Muscle of leg (tissue), 11 donors: ENCODE results near the gene CES2. TPM values are rescaled to one million over a fixed set of nuclear protein-coding genes. Genes with fewer than 3 reads are reported as not detected.

Experiments used
- DNase-seq: peaks from one replicate; pipeline ENCODE4 v3.0.0; 2013
- H3K27ac ChIP-seq: one replicate; pipeline ENCODE4 v1.5.1; 2013; ENCODE audit warnings: mild to moderate bottlenecking, low read length, control low read depth
- H3K27me3 ChIP-seq: one replicate; pipeline ENCODE4 v1.6.1; 2013; ENCODE audit warnings: low read length; ENCODE audit not compliant: control insufficient read depth, insufficient read depth
- H3K36me3 ChIP-seq: one replicate; pipeline ENCODE4 v1.6.1; 2013; ENCODE audit warnings: low read length; ENCODE audit not compliant: control insufficient read depth, insufficient read depth
- H3K4me1 ChIP-seq: one replicate; pipeline ENCODE4 v1.6.1; 2013; ENCODE audit warnings: low read length; ENCODE audit not compliant: control insufficient read depth, insufficient read depth
- H3K4me3 ChIP-seq: one replicate; pipeline ENCODE4 v1.5.1; 2013; ENCODE audit warnings: low read length, control low read depth
- H3K9me3 ChIP-seq: replicated peaks from 2 replicates; pipeline ENCODE4 v1.6.1; 2013; ENCODE audit warnings: low read depth, low read length; ENCODE audit not compliant: control insufficient read depth
- WGBS: methylation state at CpG from one replicate; pipeline ENCODE4 v1.1.5; 2013; ENCODE audit warnings: missing lambda C conversion rate; ENCODE audit not compliant: insufficient coverage; 5-methylcytosine and 5-hydroxymethylcytosine counted together
- polyA plus RNA-seq, 8 donors: library from polyadenylated mRNA; unstranded; fragments of 120-200 nt; gene quantifications; one replicate each; pipeline versions ENCODE4 v1.2.1 to v1.2.3, GENCODE V29; 2013; ENCODE audit warnings: inconsistent platforms in 1 of 8, low replicate concordance in 1 of 8; ENCODE audit not compliant: insufficient read length in 8 of 8, insufficient read depth in 1 of 8
- total RNA-seq: library from RNA; stranded (reverse); fragments of 120-200 nt; gene quantifications from one replicate; pipeline ENCODE4 v1.2.4, GENCODE V29; 2013

The CES2 gene
- total and polyA plus RNA-seq, 9 donors: 26.1 to 36.2 (median 30.2) TPM

GRCh38 chr16:66901626-66902025 lies 33.7 kb upstream of the CES2 start:
- no peak for DNase-seq
- H3K27me3 ChIP-seq: no peaks in the 10 kb centered on the region
- no peaks in the 10 kb centered on the region for H3K36me3 ChIP-seq
- H3K27ac ChIP-seq: peak overlapping the region; percentile 80
- H3K4me3 ChIP-seq: no peak overlapping the region
- H3K4me1 ChIP-seq: peaks cover 72% of the 10 kb centered on the region
- 93% methylated on average over 9 of the region's 10 CpGs for WGBS
- H3K9me3 ChIP-seq: no peaks in the 10 kb centered on the region

DNA sequence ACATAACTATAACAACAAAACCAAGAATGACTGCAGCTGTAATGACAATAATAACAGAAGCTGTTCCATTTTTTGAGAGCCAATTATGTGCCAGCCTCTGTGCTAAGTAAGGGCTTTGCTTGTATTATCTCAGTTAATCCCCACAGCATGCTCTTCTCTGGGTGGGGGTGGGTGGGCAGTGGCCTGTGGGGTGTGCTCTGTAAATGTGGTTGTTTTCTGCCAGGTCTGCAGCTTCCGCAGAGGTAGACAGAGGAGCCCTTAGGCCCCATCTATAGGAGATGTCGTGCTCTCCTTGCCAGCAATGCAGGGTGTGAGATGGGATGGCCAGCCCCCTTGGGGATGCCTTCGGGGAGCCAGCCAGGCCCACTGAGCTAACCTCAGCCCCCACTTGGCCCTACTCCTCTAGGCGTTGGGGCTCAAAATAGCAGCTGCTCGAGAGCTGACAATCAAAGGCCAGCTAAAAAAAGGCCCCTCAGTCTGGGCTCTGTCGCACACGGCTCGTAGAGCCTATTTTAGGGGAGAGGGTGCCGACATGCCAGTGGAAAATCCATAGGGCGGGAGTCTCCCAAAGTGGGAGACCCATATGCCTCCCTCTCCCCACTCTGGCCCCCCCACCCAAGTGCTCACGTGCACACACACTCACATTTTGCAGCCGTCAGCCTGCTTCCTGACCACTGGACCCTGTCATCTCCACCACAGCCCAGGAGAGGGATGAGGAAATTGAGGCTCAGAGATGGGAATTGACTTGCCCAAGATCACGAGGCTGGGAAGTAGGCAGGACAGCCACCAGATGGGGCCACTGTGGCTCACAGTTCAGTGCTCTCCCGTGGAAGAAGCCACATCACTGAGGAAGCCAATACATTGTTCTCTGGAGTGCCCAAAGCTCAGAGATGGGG lies 32.4 kb upstream of the CES2 start:
- Histone ChIP-seq H3K9me3 (no peaks in the 10 kb centered on the region), H3K27me3 (no peaks in the 10 kb centered on the region), H3K4me1 (peaks cover 75% of the 10 kb centered on the region), H3K4me3 (no peak overlapping the region), H3K36me3 (no peaks in the 10 kb centered on the region), H3K27ac (peak overlapping the region; percentile 66)
- peak; percentile 67 for DNase-seq
- WGBS: 60% methylated on average over 5 of the region's 14 CpGs

GRCh38 chr16:66903544-66904427 lies 31.5 kb upstream of the CES2 start:
- H3K27ac ChIP-seq: peak overlapping the region; percentile 66
- peak; percentile 38 for DNase-seq
- H3K27me3 ChIP-seq: no peaks in the 10 kb centered on the region
- H3K36me3 ChIP-seq: no peaks in the 10 kb centered on the region
- H3K9me3 ChIP-seq: no peaks in the 10 kb centered on the region
- no peak overlapping the region for H3K4me3 ChIP-seq
- peaks cover 75% of the 10 kb centered on the region for H3K4me1 ChIP-seq
- 76% methylated on average over 6 of the region's 11 CpGs for WGBS

DNA sequence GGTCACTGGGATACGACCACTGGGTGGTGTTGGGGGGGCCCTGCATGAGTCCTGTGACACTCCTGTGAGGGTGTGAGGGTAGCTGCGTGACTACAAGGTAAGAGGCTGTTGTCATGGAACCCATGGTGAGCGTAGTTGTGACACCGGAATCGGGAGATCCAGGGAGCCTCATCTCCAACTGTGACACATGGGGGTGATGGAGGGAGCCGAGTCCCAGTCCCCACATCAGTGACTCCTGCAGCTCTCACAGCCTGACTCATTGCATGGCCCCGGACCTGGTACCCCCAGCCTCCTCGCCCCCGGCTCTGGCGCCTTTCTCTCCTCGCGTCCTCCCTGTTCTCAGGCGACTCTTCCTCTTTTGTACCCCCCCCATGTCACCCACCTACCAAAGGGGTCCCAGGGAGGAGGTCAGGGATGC lies 30.9 kb upstream of the CES2 start:
- WGBS: 92% methylated on average over 6 of the region's 13 CpGs
- H3K36me3 ChIP-seq: no peaks in the 10 kb centered on the region
- H3K9me3 ChIP-seq: no peaks in the 10 kb centered on the region
- H3K27ac ChIP-seq: peak overlapping the region; percentile 62
- H3K4me3 ChIP-seq: peak overlapping the region; percentile 19
- no peak for DNase-seq
- no peaks in the 10 kb centered on the region for H3K27me3 ChIP-seq
- H3K4me1 ChIP-seq: peaks cover 71% of the 10 kb centered on the region

- H3K4me1 ChIP-seq: peaks cover 65% of the 10 kb centered on the region
- no peaks in the 10 kb centered on the region for H3K36me3 ChIP-seq
- WGBS: 56% methylated on average over 6 of the region's 16 CpGs
- peak overlapping the region; percentile 62 for H3K27ac ChIP-seq
- peak; percentile 39 for DNase-seq
- H3K27me3 ChIP-seq: peaks cover 2% of the 10 kb centered on the region
- H3K9me3 ChIP-seq: no peaks in the 10 kb centered on the region
- peak overlapping the region; percentile 19 for H3K4me3 ChIP-seq
Observed at GRCh38 chr16:66904846-66905632, 30.3 kb upstream of the CES2 start.

DNA sequence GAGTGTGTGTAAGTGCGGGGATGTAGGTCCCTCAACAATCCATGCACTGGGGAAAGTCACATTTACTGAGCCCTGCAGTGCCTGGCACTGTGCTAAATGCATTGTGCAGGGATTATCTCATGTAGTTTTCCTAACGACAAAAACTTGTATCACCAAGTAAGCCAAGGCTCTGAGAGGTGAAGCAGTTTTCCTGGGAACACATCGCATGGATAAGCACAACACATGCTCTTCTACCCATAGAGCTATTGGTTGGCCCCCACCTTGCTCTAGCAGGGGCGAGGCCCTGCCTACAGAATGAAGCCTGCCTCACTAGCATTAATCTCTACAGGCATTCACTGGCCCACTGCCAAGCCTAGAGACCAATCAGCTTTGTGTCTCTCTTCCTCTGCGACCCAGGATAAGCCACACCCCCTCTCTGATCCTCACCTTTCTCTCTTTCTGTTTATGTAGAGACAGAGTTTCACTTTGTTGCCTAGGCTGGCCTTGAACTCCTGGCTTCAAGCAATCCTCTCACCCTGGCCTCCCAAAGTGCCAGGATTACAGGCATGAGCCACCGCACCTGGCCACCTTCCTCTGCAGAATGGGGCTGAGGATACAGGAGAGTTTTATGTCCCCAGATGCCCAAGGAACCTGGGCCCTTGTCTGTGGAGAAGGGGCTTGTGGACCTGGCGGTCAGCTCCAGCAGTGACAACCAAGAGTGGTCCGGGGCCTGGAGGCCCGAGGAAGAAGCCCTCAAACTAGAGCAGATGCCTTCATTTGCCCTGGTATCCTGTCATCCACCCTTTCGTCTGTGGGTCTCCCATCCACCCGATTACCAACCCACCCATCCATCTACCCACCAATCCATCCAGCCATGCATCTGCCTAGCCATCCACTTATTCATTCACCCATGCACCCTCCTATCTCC lies 29.4 kb upstream of the CES2 start:
- no peak overlapping the region for H3K27ac ChIP-seq
- peak; percentile 51 for DNase-seq
- no peaks in the 10 kb centered on the region for H3K9me3 ChIP-seq
- H3K27me3 ChIP-seq: peaks cover 2% of the 10 kb centered on the region
- H3K4me1 ChIP-seq: peaks cover 57% of the 10 kb centered on the region
- 76% methylated on average over 8 of the region's 11 CpGs for WGBS
- H3K36me3 ChIP-seq: no peaks in the 10 kb centered on the region
- no peak overlapping the region for H3K4me3 ChIP-seq

GRCh38 chr16:66906916-66907836 lies 28.1 kb upstream of the CES2 start:
- peaks cover 2% of the 10 kb centered on the region for H3K27me3 ChIP-seq
- DNase-seq: no peak
- no peaks in the 10 kb centered on the region for H3K9me3 ChIP-seq
- peaks cover 44% of the 10 kb centered on the region for H3K4me1 ChIP-seq
- WGBS: 62% methylated on average over 5 of the region's 7 CpGs
- H3K36me3 ChIP-seq: no peaks in the 10 kb centered on the region
- no peak overlapping the region for H3K27ac ChIP-seq
- no peak overlapping the region for H3K4me3 ChIP-seq

DNA sequence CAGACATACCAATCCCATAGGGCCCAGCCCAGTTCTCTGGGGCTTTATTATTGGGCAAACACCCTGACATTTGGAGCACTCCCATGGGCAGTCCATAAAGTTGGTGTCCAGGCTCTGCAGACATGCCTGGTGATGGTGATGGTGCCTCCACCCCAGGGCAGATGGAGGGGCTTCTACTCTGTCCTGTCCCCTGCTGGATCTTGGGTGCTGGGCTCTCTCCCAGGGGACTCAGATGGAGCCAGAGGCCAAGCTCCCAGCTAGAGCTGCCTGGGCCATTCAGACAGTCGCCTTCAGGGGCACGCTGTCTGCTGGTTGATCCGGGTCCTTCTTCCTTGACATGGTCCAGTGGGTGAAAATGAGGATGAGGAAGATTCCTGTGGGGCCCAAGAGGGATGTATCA lies 27.2 kb upstream of the CES2 start:
- H3K27me3 ChIP-seq: peaks cover 2% of the 10 kb centered on the region
- H3K9me3 ChIP-seq: no peaks in the 10 kb centered on the region
- no peak for DNase-seq
- 80% methylated on average over 3 of the region's 3 CpGs for WGBS
- peaks cover 35% of the 10 kb centered on the region for H3K4me1 ChIP-seq
- H3K4me3 ChIP-seq: no peak overlapping the region
- no peak overlapping the region for H3K27ac ChIP-seq
- no peaks in the 10 kb centered on the region for H3K36me3 ChIP-seq
